HCT116 (cell line): ENCODE data around the gene TIGD3. TPM values are rescaled to one million over a fixed set of nuclear protein-coding genes. Genes with fewer than 3 reads are reported as not detected.
A peak's percentile ranks its signal among the peaks of the same experiment; 100 is the strongest.

Experiments used
- ATAC-seq: fragments of 200-7000 bp; cut with Tn5 transposase; 2 replicates; pipeline ENCODE4 v1.9.1; 2020; ENCODE audit warnings: mild to moderate bottlenecking, moderate library complexity
- BruUV-seq: library from RNA; stranded (reverse); fragments of 400-500 nt; replicated peaks from 2 replicates; lab custom pipeline; 2021; lab: Mats Ljungman, UMichigan
- CTCF ChIA-PET: fragments of 300-600 bp; sonication (Branson Sonifier 250); formaldehyde crosslinking; loops from one replicate; lab custom pipeline; 2021; ENCODE audit warnings: antibody characterized with exemption; lab: Charles Lee
- POLR2A ChIA-PET: fragments of 300-600, 350-600 bp; sonication (Branson Sonifier 250); formaldehyde crosslinking; loops from one replicate; lab custom pipeline; 2021; ENCODE audit warnings: antibody characterized with exemption; lab: Charles Lee
- RAD21 ChIA-PET, 2 experiments: fragments of 300-600 bp; sonication (Branson Sonifier 250); formaldehyde crosslinking; loops; one replicate each; lab custom pipeline; 2023; ENCODE audit warnings: low total read pairs in 2 of 2; ENCODE audit not compliant: uncharacterized antibody in 2 of 2, unreplicated experiment in 2 of 2, low non-redundant PET in 1 of 2; lab: Charles Lee
- DNase-seq: peaks from one replicate; pipeline ENCODE4 v3.0.0-alpha.2; 2010; ENCODE audit warnings: low read depth, low spot score
- H2AFZ ChIP-seq: fragments of 200-600 bp; shearing (Covaris generic), sonication (generic); 2 replicates; pipeline ENCODE4 v1.6.1; 2017; ENCODE audit warnings: low read depth, mixed run types, mixed read lengths, antibody characterized with exemption, low read length; ENCODE audit not compliant: poor library complexity, severe bottlenecking
- H3K27ac ChIP-seq: 2 replicates; pipeline ENCODE4 v1.5.1; 2012; ENCODE audit warnings: low read depth, low read length
- H3K27me3 ChIP-seq: fragments of 200-600 bp; sonication (generic); 2 replicates; pipeline ENCODE4 v1.6.1; 2016; ENCODE audit warnings: mixed run types, low read length, mixed read lengths; ENCODE audit not compliant: insufficient read depth
- H3K36me3 ChIP-seq, 2 experiments: fragments of 200-500 bp in 1 of 2; fragments of 200-600 bp in 1 of 2; sonication (Bioruptor generic) in 1 of 2; sonication (generic) in 1 of 2; 2 replicates each; pipeline versions ENCODE4 v1.5.1 to v1.6.1; 2014 to 2016; ENCODE audit warnings: low read length in 2 of 2, inconsistent platforms in 1 of 2, mixed read lengths in 1 of 2, mixed run types in 1 of 2; ENCODE audit not compliant: insufficient read depth in 2 of 2, control insufficient read depth in 1 of 2
- H3K4me1 ChIP-seq, 2 experiments: fragments of 200-600 bp in 1 of 2; sonication (generic) in 1 of 2; 2 replicates each; pipeline versions ENCODE4 v1.5.1 to v1.6.1; 2012 to 2017; ENCODE audit warnings: low read length in 2 of 2, inconsistent platforms in 1 of 2, mild to moderate bottlenecking in 1 of 2, mixed read lengths in 1 of 2, mixed run types in 1 of 2, moderate library complexity in 1 of 2; ENCODE audit not compliant: insufficient read depth in 2 of 2, control insufficient read depth in 1 of 2
- H3K4me2 ChIP-seq: fragments of 200-600 bp; sonication (generic); 2 replicates; pipeline ENCODE4 v1.6.1; 2017; ENCODE audit warnings: mixed run types, low read length, mixed read lengths
- H3K4me3 ChIP-seq, 2 experiments: fragments of 200-600 bp in 1 of 2; sonication (generic) in 1 of 2; replicated peaks in 1 of 2; 2 replicates each; pipeline ENCODE4 v1.5.1; 2011 to 2016; ENCODE audit warnings: low read length in 2 of 2, control low read depth in 1 of 2, low read depth in 1 of 2, mild to moderate bottlenecking in 1 of 2, mixed read lengths in 1 of 2, mixed run types in 1 of 2
- H3K79me2 ChIP-seq: fragments of 200-600 bp; sonication (generic); 2 replicates; pipeline ENCODE4 v1.6.1; 2017; ENCODE audit warnings: mild to moderate bottlenecking, mixed run types, low read length, moderate library complexity, mixed read lengths; ENCODE audit not compliant: insufficient read depth
- H3K9ac ChIP-seq: fragments of 200-600 bp; sonication (generic); 2 replicates; pipeline ENCODE4 v1.6.1; 2016; ENCODE audit warnings: low read length, mixed read lengths
- H3K9me2 ChIP-seq: fragments of 200-600 bp; sonication (generic), shearing (Covaris generic); 2 replicates; pipeline ENCODE4 v1.6.1; 2017; ENCODE audit warnings: mixed run types, mild to moderate bottlenecking, moderate library complexity; ENCODE audit not compliant: insufficient read depth
- H3K9me3 ChIP-seq, 2 experiments: fragments of 200-500 bp in 1 of 2; fragments of 200-600 bp in 1 of 2; sonication (Bioruptor generic) in 1 of 2; sonication (generic) in 1 of 2; 2 replicates each; pipeline ENCODE4 v1.6.1; 2014 to 2017; ENCODE audit warnings: low read length in 2 of 2, mixed read lengths in 2 of 2, inconsistent platforms in 1 of 2, low read depth in 1 of 2, mild to moderate bottlenecking in 1 of 2, mixed run types in 1 of 2, moderate library complexity in 1 of 2; ENCODE audit not compliant: control insufficient read depth in 1 of 2, insufficient read depth in 1 of 2
- H4K20me1 ChIP-seq: fragments of 200-600 bp; sonication (generic), shearing (Covaris generic); 2 replicates; pipeline ENCODE4 v1.6.1; 2017; ENCODE audit warnings: mixed run types, mild to moderate bottlenecking, moderate library complexity; ENCODE audit not compliant: insufficient read depth
- CTCF ChIP-seq, 3 experiments: fragments of 200-600 bp in 1 of 3; sonication (generic) in 1 of 3; IDR thresholded peaks in 2 of 3; conservative IDR thresholded peaks in 1 of 3; 2 replicates each; pipeline ENCODE4 v1.5.1; 2012 to 2017; ENCODE audit warnings: low read depth in 2 of 3, low read length in 2 of 3, antibody characterized with exemption in 1 of 3, borderline replicate concordance in 1 of 3, control low read depth in 1 of 3, mild to moderate bottlenecking in 1 of 3, mixed read lengths in 1 of 3, mixed run types in 1 of 3, moderate library complexity in 1 of 3; ENCODE audit not compliant: insufficient read depth in 1 of 3
- FOSL1 ChIP-seq: IDR thresholded peaks from 2 replicates; pipeline ENCODE4 v1.6.1; 2012; ENCODE audit warnings: low read depth
- POLR2A ChIP-seq: IDR thresholded peaks from 2 replicates; pipeline ENCODE4 v1.7.0; 2011; ENCODE audit warnings: borderline replicate concordance; ENCODE audit not compliant: insufficient read depth, insufficient read length; ENCODE audit errors: extremely low read depth
- POLR2AphosphoS5 ChIP-seq: IDR thresholded peaks from 2 replicates; pipeline ENCODE4 v1.6.1; 2011; ENCODE audit warnings: mild to moderate bottlenecking, low read depth, low read length, moderate library complexity
- RAD21 ChIP-seq: IDR thresholded peaks from 2 replicates; pipeline ENCODE4 v1.6.1; 2012; ENCODE audit warnings: low read depth, mild to moderate bottlenecking
- SIN3A ChIP-seq: IDR thresholded peaks from 2 replicates; pipeline ENCODE4 v1.6.1; 2012; ENCODE audit warnings: low read depth
- TCF7L2 ChIP-seq: IDR thresholded peaks from 2 replicates; pipeline ENCODE4 v1.7.0; 2011; ENCODE audit warnings: borderline replicate concordance, inconsistent platforms; ENCODE audit not compliant: insufficient read depth, insufficient read length; ENCODE audit errors: extremely low read depth
- YY1 ChIP-seq: IDR thresholded peaks from 2 replicates; pipeline ENCODE4 v1.6.1; 2011; ENCODE audit warnings: low read length, low read depth, moderate library complexity, mild to moderate bottlenecking; ENCODE audit not compliant: insufficient replicate concordance; ENCODE audit errors: extremely low read depth
- ZBTB33 ChIP-seq: IDR thresholded peaks from 2 replicates; pipeline ENCODE4 v1.6.1; 2011; ENCODE audit warnings: mild to moderate bottlenecking, low read length, moderate library complexity; ENCODE audit not compliant: insufficient replicate concordance; ENCODE audit errors: extremely low read depth
- ZNF274 ChIP-seq: fragments of 200-500 bp; sonication (Bioruptor generic); IDR thresholded peaks from 2 replicates; pipeline ENCODE4 v1.6.1; 2014; ENCODE audit warnings: mild to moderate bottlenecking, low read depth, low read length, inconsistent platforms
- intact Hi-C: fragments of 100-400 bp; cut with micrococcal nuclease; formaldehyde crosslinking; loops from 2 replicates; pipeline ENCODE4 v1.10.0; 2022
- total RNA-seq: library from RNA; stranded (reverse); gene quantifications from one replicate; pipeline ENCODE4 v1.2.1, GENCODE V29; 2021; ENCODE audit not compliant: unreplicated experiment

Gene TIGD3
- total RNA-seq, 1 experiment from 2014 or later = 2.4 TPM

GRCh38 chr11:65355776-65356393, 1.3 kb downstream of the TIGD3 start:
- Histone ChIP-seq H3K4me1 (peaks cover 3 to 20% of the 10 kb centered on the region in 2 experiments; a peak in 2 of 4 replicates), H3K36me3 (peaks cover 8% of the 10 kb centered on the region in 2 experiments), H4K20me1 (no peaks in the 10 kb centered on the region), H2AFZ (no peak overlapping the region), H3K9me3 (no peaks in the 10 kb centered on the region), H3K27ac (no peak overlapping the region), H3K4me3 (no peak overlapping the region), H3K9ac (no peak overlapping the region), H3K9me2 (no peaks in the 10 kb centered on the region), H3K4me2 (peak overlapping the region; percentile 87), H3K27me3 (no peaks in the 10 kb centered on the region), H3K79me2 (no peaks in the 10 kb centered on the region)
- ChIA-PET RAD21 (no interaction called here), CTCF (no interaction called here), POLR2A (no interaction called here)
- DNase-seq (no peak), ATAC-seq (no peak)
- TF ChIP-seq POLR2AphosphoS5 = no peak
- TF ChIP-seq ZBTB33 = no peak
- TF ChIP-seq CTCF (IDR thresholded peaks at IDR 0.05 in 2 of 3, conservative IDR thresholded peaks at IDR 0.05 in 1 of 3; ENCODE audit: borderline replicate concordance in 1 of 3, insufficient read depth in 1 of 3, low read depth in 2 of 3, low read length in 2 of 3) = no peak
- no peak for TF ChIP-seq POLR2A
- no peak for TF ChIP-seq SIN3A
- TF ChIP-seq TCF7L2 = no peak
- no peak for TF ChIP-seq YY1
- TF ChIP-seq FOSL1 = no peak
- no peak for TF ChIP-seq ZNF274
- no peak for TF ChIP-seq RAD21
- intact Hi-C loops = no loop called here
- BruUV-seq = no TSS peak
